ENCODE data around the gene ENTREP3.

- TF ChIP-seq CTCF (IDR thresholded peaks at IDR 0.05; ENCODE audit: insufficient read depth, low read length) (no peak), REST (IDR thresholded peaks at IDR 0.05; ENCODE audit: insufficient replicate concordance, low read depth) (no peak), POLR2AphosphoS5 (IDR thresholded peaks at IDR 0.05; ENCODE audit: low read depth) (peak; percentile 93)
Observed at GRCh38 chr1:155261852-155262673, 6.8 kb upstream of the ENTREP3 start, which contains the start of gene SCAMP3.
